Immature natural killer cell (primary cell): ENCODE results near the gene MYH9. TPM values are rescaled to one million over a fixed set of nuclear protein-coding genes. Genes with fewer than 3 reads are reported as not detected.
"Not testable (repeated sequence)": the region's sequence is repeated elsewhere in the genome, so short reads cannot be mapped to it uniquely, and the experiment has no call there.

Experiments
- DNase-seq, 3 donors: peaks; one replicate each; pipeline ENCODE4 v3.0.0; 2022; ENCODE audit warnings: mixed read lengths in 1 of 3
- H3K27ac Mint-ChIP-seq, 6 donors: one replicate each; pipeline ENCODE4 v1.8.0; 2020; ENCODE audit warnings: mixed read lengths in 6 of 6, mild to moderate bottlenecking in 5 of 6, inconsistent platforms in 4 of 6, moderate library complexity in 3 of 6
- H3K27me3 Mint-ChIP-seq, 3 donors: one replicate each; pipeline ENCODE4 v1.8.0; 2020 to 2021; ENCODE audit warnings: low read depth in 3 of 3, mild to moderate bottlenecking in 3 of 3, mixed read lengths in 3 of 3, moderate library complexity in 3 of 3, inconsistent platforms in 1 of 3
- H3K36me3 Mint-ChIP-seq, 3 donors: one replicate each; pipeline ENCODE4 v1.8.0; 2020; ENCODE audit warnings: mixed read lengths in 3 of 3, inconsistent platforms in 2 of 3, mild to moderate bottlenecking in 2 of 3
- H3K4me1 Mint-ChIP-seq, 2 donors: one replicate each; pipeline ENCODE4 v1.8.0; 2020; ENCODE audit warnings: inconsistent platforms in 2 of 2, mild to moderate bottlenecking in 2 of 2, mixed read lengths in 2 of 2, moderate library complexity in 1 of 2
- H3K4me3 Mint-ChIP-seq, 5 donors: one replicate each; pipeline ENCODE4 v1.8.0; 2020; ENCODE audit warnings: mild to moderate bottlenecking in 5 of 5, mixed read lengths in 5 of 5, inconsistent platforms in 3 of 5, moderate library complexity in 3 of 5
- H3K9me3 Mint-ChIP-seq, 6 donors: one replicate each; pipeline ENCODE4 v1.8.0; 2020; ENCODE audit warnings: mild to moderate bottlenecking in 6 of 6, mixed read lengths in 6 of 6, inconsistent platforms in 4 of 6, moderate library complexity in 3 of 6
- polyA plus RNA-seq, 3 donors: library from polyadenylated mRNA; unstranded; fragments of 300-500 nt; fragmentation: Illumina TruSeq; gene quantifications; one replicate each; pipeline ENCODE4 v1.2.3, GENCODE V29; 2021

MYH9 gene
- 100 to 1,000 TPM in 1 of 3 donors, 10 to 100 TPM in 1, 1 to 10 TPM in 1; 8.7 to 355 (median 40.2) TPM for polyA plus RNA-seq

GRCh38 chr22:36387959-36388726 lies at the start of gene MYH9:
Gene MYH9 (minus strand): TSS chr22:36387967. CDS start chr22:36349236, 38,731 bp downstream.
- peaks cover 3 to 4% (median 4%) of the 10 kb centered on the region in 3 donors for H3K36me3 Mint-ChIP-seq
- H3K4me3 Mint-ChIP-seq, result peak within 1 kb of the TSS; percentile 87 to 96 (median 96)
- peak within 1 kb of the TSS; percentile 93 to 99 (median 96) for H3K27ac Mint-ChIP-seq
- DNase-seq, result peak; percentile 99
- peaks cover 7 to 18% (median 16%) of the 10 kb centered on the region in 3 donors for H3K27me3 Mint-ChIP-seq
- no peaks in the 10 kb centered on the region for H3K9me3 Mint-ChIP-seq
- peaks cover 38 to 42% of the 10 kb centered on the region in 2 donors for H3K4me1 Mint-ChIP-seq

- peak overlapping the region; percentile 18 to 69 (median 61) for H3K4me3 Mint-ChIP-seq
- peak; percentile 78 to 80 (median 80) for DNase-seq
- peaks cover 17 to 20% of the 10 kb centered on the region in 2 donors for H3K4me1 Mint-ChIP-seq
- H3K27ac Mint-ChIP-seq, result peak overlapping the region; percentile 70 to 93 (median 87)
- peaks cover 3 to 9% (median 4%) of the 10 kb centered on the region in 3 donors for H3K27me3 Mint-ChIP-seq
- H3K9me3 Mint-ChIP-seq, result no peaks in the 10 kb centered on the region
- H3K36me3 Mint-ChIP-seq, result peaks cover 0 to 5% (median 0%) of the 10 kb centered on the region in 3 donors
These were observed 48.0 kb upstream of the MYH9 start for GRCh38 chr22:36435516-36436415.

DNA sequence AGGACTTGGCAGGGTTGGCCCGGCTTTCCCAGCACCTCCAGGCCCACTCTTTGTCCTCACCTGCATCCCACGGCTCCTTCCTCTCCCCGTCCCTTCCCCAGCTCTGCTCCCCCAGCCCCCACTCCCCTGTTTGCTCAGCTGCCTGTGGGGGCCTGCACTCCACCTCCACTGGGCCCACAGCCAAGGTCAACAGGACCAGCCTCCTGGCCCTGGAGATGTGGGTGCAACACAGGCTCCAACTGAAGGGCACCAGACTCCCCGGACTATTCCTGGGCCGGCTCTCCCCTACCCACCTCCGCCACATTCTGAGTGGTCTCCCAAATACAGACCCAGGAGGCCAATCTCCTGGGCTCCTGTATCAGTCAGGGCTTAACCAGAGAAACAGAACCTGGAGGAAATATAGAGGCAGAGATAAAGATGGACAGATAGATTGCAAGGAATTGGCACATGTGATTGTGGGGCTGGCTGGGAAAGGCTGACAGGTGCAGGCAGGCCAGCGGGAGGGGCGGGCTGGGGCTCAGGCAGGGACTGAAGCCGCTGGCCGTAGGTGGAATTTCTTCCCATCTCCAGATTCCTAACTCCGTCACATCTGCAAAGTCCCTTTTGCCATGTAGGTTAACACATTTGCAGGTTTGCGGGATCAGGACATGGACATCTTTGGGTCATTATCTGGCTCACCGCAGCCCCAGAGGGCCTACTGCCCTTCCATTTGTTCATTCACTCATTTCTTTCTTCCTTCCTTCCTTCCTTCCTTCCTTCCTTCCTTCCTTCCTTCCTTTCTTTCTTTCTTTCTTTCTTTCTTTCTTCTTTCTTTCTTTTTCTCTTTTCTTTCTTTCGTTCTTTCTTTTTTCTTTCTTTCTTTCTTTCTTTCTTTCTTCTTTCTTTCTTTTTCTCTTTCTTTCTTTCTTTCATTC lies 45.8 kb upstream of the MYH9 start:
- peak overlapping the region in 1 of 6 donors; percentile 6 for H3K27ac Mint-ChIP-seq

DNA sequence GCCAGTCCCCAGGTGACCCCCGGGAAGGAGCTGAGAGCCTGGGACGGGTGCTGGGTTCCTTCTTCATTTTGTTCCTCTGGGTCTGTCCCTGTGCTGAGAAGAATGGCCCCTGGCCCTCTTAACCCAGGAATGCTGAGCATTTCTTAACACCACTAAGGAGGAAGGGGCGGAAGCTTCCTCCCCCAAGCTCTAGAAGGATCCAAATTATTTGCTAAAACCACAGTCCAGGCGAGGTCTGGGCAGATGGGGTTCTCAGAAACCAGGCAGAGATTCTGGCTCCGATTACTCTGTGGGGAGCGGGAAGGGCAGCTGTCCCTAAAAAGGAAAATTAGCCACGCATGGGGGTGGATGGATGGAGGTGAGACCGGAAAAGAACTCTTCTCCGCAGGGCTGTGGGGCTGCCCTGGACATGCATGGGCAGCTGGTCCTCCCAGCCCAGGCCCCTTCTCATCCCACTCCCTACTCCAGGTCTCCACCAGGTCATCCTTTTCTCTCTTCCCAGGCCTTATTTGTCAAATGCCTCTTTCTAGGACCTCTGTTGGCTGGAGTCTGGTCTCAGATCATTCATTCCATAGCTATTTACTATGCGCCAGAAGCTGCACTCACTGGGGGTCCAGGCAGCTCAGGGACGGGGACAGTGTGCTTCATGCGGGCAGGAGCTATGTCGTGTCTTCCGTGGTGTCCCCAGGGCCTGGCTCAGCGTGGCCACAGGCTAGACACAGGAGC lies 45.0 kb upstream of the MYH9 start:
- H3K27ac Mint-ChIP-seq, result no peak overlapping the region
- peaks cover 17 to 20% of the 10 kb centered on the region in 2 donors for H3K4me1 Mint-ChIP-seq
- H3K27me3 Mint-ChIP-seq, result peaks cover 0 to 7% (median 4%) of the 10 kb centered on the region in 3 donors
- H3K36me3 Mint-ChIP-seq, result no peaks in the 10 kb centered on the region
- H3K9me3 Mint-ChIP-seq, result no peaks in the 10 kb centered on the region
- no peak overlapping the region for H3K4me3 Mint-ChIP-seq
- DNase-seq, result no peak

More for the DNA sequence above, 45.8 kb upstream of the MYH9 start:
- Mint-ChIP-seq H3K27me3 (peaks cover 0 to 7% (median 4%) of the 10 kb centered on the region in 3 donors), H3K36me3 (no peaks in the 10 kb centered on the region), H3K4me1 (peaks cover 17 to 20% of the 10 kb centered on the region in 2 donors), H3K9me3 (no peaks in the 10 kb centered on the region), H3K4me3 (no peak overlapping the region)
- DNase-seq, result no peak

DNA sequence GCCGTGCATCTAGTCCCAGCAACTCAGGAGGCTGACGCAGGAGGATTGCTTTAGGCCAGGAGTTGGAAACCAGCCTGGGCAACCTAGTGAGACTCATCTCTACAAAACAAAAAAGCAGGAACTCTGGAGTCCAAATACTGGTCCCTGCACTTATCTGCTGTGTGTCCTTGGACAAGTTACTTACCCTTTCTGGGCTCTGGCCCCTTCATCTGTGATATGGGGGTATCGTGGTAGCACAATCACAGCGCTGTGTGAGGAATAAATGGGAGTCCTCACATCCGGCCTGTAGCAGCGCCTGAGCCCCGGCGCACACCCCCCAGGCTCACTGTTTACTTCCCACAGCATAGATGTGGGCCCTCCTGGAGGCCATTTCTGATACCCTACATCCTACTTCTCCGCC lies 44.2 kb upstream of the MYH9 start:
- Mint-ChIP-seq H3K27ac (no peak overlapping the region), H3K27me3 (peaks cover 0 to 7% (median 4%) of the 10 kb centered on the region in 3 donors)

DNA sequence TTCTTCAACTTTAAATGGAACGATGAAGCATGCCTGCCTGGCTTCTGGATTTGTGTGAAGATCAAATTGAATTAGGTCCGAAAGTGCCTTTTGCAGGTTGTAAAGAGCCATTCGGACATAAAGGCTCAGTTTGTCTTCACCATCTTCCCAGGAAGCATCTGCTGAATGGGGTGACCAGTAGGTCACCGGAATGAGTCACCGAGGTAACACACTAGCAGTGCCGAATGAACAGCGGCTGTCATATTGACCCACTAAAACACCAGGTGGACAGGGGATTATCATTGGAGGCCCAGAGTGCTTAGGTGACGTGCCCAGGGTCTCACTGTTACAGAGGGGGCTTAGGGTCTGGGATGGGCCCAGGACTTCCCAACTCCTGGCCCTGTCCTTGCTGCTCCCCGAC lies 43.1 kb upstream of the MYH9 start:
- Mint-ChIP-seq H3K27ac (no peak overlapping the region), H3K9me3 (no peaks in the 10 kb centered on the region), H3K36me3 (no peaks in the 10 kb centered on the region), H3K4me1 (peaks cover 13% of the 10 kb centered on the region in 2 donors), H3K4me3 (no peak overlapping the region), H3K27me3 (peaks cover 0 to 4% (median 4%) of the 10 kb centered on the region in 3 donors)
- DNase-seq, result no peak

More for the DNA sequence above, 44.2 kb upstream of the MYH9 start:
- DNase-seq, result no peak
- Mint-ChIP-seq H3K4me1 (peaks cover 17 to 20% of the 10 kb centered on the region in 2 donors), H3K4me3 (no peak overlapping the region), H3K9me3 (no peaks in the 10 kb centered on the region), H3K36me3 (no peaks in the 10 kb centered on the region)

DNA sequence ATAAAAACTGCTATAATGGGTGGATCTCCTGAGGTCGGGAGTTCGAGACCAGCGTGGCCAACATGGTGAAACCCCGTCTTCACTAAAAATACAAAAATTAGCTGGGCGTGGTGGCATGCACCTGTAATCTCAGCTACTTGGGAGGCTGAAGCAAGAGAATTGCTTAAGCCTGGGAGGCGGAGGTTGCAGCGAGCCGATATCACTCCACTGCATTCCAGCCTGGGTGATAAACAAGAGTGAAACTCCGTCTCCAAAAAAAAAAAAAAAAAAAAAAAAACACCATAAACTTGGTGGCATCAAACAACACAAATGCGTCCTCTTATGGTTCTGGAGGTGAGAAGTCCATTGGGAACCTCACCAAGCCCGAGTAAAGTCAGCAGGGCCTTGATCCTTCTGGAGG lies 40.2 kb upstream of the MYH9 start:
- H3K27ac Mint-ChIP-seq, DNase-seq, H3K9me3 Mint-ChIP-seq, H3K36me3 Mint-ChIP-seq, H3K4me3 Mint-ChIP-seq, H3K27me3 Mint-ChIP-seq: not testable (repeated sequence)
- peaks cover 9 to 20% of the 10 kb centered on the region in 2 donors for H3K4me1 Mint-ChIP-seq

DNA sequence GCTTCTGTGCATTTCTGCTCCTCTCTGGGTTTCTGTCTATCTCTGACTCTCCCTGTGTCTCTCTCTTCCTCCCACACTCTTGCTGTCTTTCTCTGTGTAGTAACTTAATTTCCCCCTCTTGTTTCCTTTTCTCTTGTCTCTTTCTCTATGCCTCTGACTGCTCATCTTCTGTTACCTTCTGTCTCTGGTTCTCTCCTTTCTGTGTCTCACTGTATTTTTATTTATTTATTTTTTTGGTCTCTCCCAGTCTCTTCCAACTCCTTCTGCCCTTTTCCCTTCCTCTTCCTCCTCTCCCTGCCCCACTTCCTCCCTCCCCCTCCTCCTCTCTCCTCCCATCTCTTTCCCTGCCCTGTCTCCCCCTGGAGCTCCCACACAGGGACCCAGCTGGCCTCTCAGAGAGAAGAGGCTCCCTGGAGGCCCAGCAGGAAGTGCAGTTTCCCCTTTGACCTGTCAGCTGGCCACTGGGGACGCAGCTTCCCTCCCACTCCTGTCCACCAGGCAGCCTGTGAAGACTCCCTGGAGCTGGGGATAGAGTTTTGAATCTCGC lies 38.3 kb upstream of the MYH9 start:
- no peak for DNase-seq

DNA sequence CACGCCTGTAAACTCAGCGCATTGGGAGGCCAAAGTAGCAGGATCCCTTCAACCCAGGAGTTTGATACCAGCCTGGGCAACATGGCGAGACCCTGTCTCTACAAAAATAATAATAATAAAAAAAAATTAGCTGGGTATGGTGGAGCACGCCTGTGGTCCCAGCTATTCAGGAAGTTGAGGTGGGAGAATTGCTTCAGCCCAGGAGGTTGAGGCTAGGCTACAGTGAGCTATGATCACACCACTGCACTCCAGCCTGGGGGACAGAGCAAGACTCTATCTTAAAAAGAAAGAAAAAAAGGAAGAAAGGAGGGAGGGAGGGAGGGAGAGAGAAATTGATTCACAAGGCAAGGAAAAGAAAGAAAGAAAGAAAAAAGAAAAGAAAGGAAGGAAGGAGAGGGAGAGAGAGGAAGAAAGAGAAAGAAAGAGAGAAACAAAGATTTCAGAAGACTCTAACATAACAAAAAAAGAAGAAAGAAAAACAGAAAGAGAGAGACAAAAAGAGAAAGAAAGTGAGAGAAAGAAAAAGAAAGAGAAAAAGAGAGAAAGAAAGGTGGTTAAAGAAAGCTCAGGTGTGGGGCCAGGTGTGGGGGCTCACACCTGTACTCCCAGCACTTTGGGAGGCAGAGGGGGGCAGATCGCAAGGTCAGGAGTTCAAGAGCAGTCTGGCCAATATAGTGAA lies 37.3 kb upstream of the MYH9 start:
- Mint-ChIP-seq H3K4me3 (no peak overlapping the region), H3K36me3 (no peaks in the 10 kb centered on the region), H3K27ac (peak overlapping the region in 2 of 6 donors; percentile 11 to 32), H3K27me3 (peaks cover 0 to 4% (median 0%) of the 10 kb centered on the region in 3 donors), H3K4me1 (peaks cover 9 to 20% of the 10 kb centered on the region in 2 donors), H3K9me3 (no peaks in the 10 kb centered on the region)
- no peak for DNase-seq

More for the DNA sequence above, 38.3 kb upstream of the MYH9 start:
- no peak overlapping the region for H3K4me3 Mint-ChIP-seq
- no peaks in the 10 kb centered on the region for H3K9me3 Mint-ChIP-seq
- H3K27ac Mint-ChIP-seq, result no peak overlapping the region
- H3K4me1 Mint-ChIP-seq, result peaks cover 9 to 20% of the 10 kb centered on the region in 2 donors
- H3K36me3 Mint-ChIP-seq, result no peaks in the 10 kb centered on the region
- peaks cover 0 to 2% (median 0%) of the 10 kb centered on the region in 3 donors for H3K27me3 Mint-ChIP-seq

- H3K4me1 Mint-ChIP-seq, result peaks cover 11 to 23% of the 10 kb centered on the region in 2 donors
- peak overlapping the region in 2 of 6 donors; percentile 11 to 17 for H3K27ac Mint-ChIP-seq
- H3K9me3 Mint-ChIP-seq, H3K27me3 Mint-ChIP-seq, H3K36me3 Mint-ChIP-seq, H3K4me3 Mint-ChIP-seq, DNase-seq: not testable (repeated sequence)
These were observed 36.7 kb upstream of the MYH9 start for GRCh38 chr22:36424466-36424865.

- Mint-ChIP-seq H3K27ac (peak overlapping the region in 2 of 6 donors; percentile 27 to 64), H3K36me3 (no peaks in the 10 kb centered on the region), H3K4me1 (peaks cover 16 to 29% of the 10 kb centered on the region in 2 donors), H3K4me3 (no peak overlapping the region), H3K9me3 (no peaks in the 10 kb centered on the region), H3K27me3 (peaks cover 0 to 4% (median 4%) of the 10 kb centered on the region in 3 donors)
- no peak for DNase-seq
These were observed 36.0 kb upstream of the MYH9 start for GRCh38 chr22:36423461-36424404.
